Lower lobe of right lung (tissue), 2 donors: ENCODE data around the gene STPG4. TPM values are rescaled to one million over a fixed set of nuclear protein-coding genes. Genes with fewer than 3 reads are reported as not detected.
"Not testable (repeated sequence)": the region's sequence is repeated elsewhere in the genome, so short reads cannot be mapped to it uniquely, and the experiment has no call there.

Experiments used
- ATAC-seq, 2 donors: fragments of 200-7000 bp; cut with Tn5 transposase; one replicate each; pipeline ENCODE4 v1.9.1; 2020 to 2022; ENCODE audit warnings: mild to moderate bottlenecking in 2 of 2, moderate library complexity in 2 of 2
- DNase-seq: peaks from one replicate; pipeline ENCODE4 v3.0.0-alpha.2; 2020
- H3K27ac ChIP-seq: fragments of 200-600 bp; one replicate; pipeline ENCODE4 v1.8.0; 2022
- H3K27me3 ChIP-seq: fragments of 200-600 bp; one replicate; pipeline ENCODE4 v1.8.0; 2022; ENCODE audit warnings: low read depth
- H3K36me3 ChIP-seq: fragments of 200-600 bp; one replicate; pipeline ENCODE4 v1.8.0; 2022; ENCODE audit warnings: mild to moderate bottlenecking
- H3K4me1 ChIP-seq: fragments of 200-600 bp; one replicate; pipeline ENCODE4 v1.8.0; 2022
- H3K4me3 ChIP-seq: fragments of 200-600 bp; one replicate; pipeline ENCODE4 v1.8.0; 2022; ENCODE audit warnings: mild to moderate bottlenecking
- H3K9me3 ChIP-seq: fragments of 200-600 bp; one replicate; pipeline ENCODE4 v1.8.0; 2022
- intact Hi-C: fragments of 100-400 bp; cut with DNase I; formaldehyde crosslinking; loops from one replicate; pipeline ENCODE4 v1.11.0; 2022
- total RNA-seq: library from RNA; stranded (reverse); fragmentation: NEBNext Ultra II Directional; extraction: Animal tissue kit (Norgen Biotek cat#: 25700); gene quantifications from one replicate; pipeline ENCODE4 v1.2.1, GENCODE V29; 2021
- TF ChIP-seq, protein P1 (sequence below): fragments of 200-600 bp; IDR thresholded peaks from one replicate; pipeline ENCODE4 v1.8.0; 2022; ENCODE audit warnings: antibody characterized with exemption, mild to moderate bottlenecking
- donor health status: DM: no; HTN: yes; CAD: no; lungs with severe emphysema.

STPG4 gene
- total RNA-seq, 1 donor from 2014 or later: 0.77 TPM

GRCh38 chr2:47173986-47174732 lies 19.1 kb upstream of the STPG4 start:
- Histone ChIP-seq H3K4me3 (peak overlapping the region; percentile 93), H3K27me3 (no peaks in the 10 kb centered on the region), H3K27ac (peak overlapping the region; percentile 100), H3K9me3 (no peaks in the 10 kb centered on the region), H3K4me1 (peaks cover 55% of the 10 kb centered on the region), H3K36me3 (peaks cover 22% of the 10 kb centered on the region)
- intact Hi-C loops: no loop called here
- ATAC-seq (no peak), DNase-seq (no peak)
- TF ChIP-seq, protein P1, sequence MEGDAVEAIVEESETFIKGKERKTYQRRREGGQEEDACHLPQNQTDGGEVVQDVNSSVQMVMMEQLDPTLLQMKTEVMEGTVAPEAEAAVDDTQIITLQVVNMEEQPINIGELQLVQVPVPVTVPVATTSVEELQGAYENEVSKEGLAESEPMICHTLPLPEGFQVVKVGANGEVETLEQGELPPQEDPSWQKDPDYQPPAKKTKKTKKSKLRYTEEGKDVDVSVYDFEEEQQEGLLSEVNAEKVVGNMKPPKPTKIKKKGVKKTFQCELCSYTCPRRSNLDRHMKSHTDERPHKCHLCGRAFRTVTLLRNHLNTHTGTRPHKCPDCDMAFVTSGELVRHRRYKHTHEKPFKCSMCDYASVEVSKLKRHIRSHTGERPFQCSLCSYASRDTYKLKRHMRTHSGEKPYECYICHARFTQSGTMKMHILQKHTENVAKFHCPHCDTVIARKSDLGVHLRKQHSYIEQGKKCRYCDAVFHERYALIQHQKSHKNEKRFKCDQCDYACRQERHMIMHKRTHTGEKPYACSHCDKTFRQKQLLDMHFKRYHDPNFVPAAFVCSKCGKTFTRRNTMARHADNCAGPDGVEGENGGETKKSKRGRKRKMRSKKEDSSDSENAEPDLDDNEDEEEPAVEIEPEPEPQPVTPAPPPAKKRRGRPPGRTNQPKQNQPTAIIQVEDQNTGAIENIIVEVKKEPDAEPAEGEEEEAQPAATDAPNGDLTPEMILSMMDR: no peak

DNA sequence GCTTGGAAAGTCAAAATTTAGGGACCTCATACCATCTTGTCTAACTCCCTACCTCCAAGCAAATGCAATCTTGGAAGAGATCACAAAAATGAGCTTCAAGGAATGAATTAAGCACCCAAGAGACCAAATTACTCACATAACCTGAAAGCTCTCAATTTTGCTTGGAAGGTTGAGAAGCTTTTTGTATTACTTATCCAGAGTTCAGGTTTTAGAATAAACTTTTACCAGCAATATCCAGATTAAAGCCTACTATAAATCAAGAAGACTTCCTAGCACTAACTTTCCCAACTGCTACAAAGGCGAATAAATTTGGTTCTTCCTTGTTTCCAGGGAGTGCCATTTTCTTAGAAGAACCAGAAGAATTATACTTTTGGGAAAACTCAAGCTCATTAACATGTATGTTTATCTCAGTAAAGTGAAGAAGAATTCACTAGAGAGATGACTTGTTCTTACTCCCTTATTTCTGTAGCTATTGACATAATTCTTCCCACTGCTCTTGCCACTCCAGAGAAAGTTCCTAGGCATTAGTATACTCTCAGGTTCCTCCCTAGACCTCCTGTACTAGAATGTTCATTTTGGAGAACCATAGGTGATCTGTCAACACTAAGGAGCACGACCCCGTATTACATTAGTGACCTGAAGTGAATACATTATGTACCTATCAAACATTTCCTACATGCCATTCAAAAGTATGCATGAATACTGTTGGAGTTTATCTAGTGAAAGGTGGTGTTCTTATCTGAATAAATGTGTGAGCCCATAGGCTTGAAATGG lies 18.0 kb upstream of the STPG4 start:
- Histone ChIP-seq H3K27ac (no peak overlapping the region), H3K36me3 (peaks cover 32% of the 10 kb centered on the region), H3K4me1 (peaks cover 57% of the 10 kb centered on the region), H3K4me3 (peak overlapping the region; percentile 93), H3K9me3 (no peaks in the 10 kb centered on the region), H3K27me3 (no peaks in the 10 kb centered on the region)
- no peak for ATAC-seq
- no peak for DNase-seq
- TF ChIP-seq, protein P1: no peak
- intact Hi-C loops: no loop called here

DNA sequence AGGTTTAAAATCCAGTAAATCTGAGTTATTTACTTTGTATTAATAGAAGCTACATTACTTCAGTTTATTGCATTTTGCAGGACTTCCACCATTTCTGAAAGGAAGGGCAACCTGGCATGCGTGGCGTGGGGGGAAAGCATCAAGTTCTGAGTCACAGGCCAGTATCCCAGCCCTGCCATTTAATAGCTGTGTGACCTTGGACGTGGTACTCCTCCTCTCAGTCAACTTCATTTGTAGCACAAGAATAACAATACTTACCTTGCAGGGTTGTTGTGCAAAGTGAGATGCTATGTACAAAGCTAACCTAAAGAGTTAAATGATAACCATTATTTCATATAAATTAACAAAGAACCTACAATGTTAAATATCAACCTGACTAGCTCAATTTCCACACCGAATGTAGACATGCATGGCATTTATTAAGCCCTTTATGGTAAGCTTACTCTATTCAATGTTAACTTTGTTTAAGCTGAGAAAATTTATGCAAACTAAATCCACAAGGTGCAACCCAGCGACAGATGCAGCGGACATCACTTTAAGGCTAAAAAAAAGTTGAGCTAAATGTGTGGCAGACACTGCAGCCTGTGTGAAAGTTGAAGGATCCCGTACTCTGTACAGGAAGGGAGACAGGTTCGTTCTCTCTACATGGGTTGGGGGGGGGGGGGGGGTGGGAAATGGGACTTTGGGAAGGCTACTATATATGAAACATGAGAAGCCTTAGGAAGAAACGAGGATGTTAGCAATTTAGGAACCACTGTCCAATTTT lies 17.2 kb upstream of the STPG4 start:
- DNase-seq (no peak), ATAC-seq (no peak)
- Histone ChIP-seq H3K4me3 (peak overlapping the region; percentile 21), H3K27ac (no peak overlapping the region), H3K27me3 (no peaks in the 10 kb centered on the region), H3K4me1 (peaks cover 57% of the 10 kb centered on the region), H3K36me3 (peaks cover 38% of the 10 kb centered on the region), H3K9me3 (no peaks in the 10 kb centered on the region)
- intact Hi-C loops: no loop called here
- TF ChIP-seq, protein P1: no peak

- intact Hi-C loops: no loop called here
- no peak for ATAC-seq
Observed at GRCh38 chr2:47169784-47170183, 14.7 kb upstream of the STPG4 start.

GRCh38 chr2:47168895-47169294 lies 13.8 kb upstream of the STPG4 start:
- DNase-seq, H3K4me3 ChIP-seq, ATAC-seq, intact Hi-C loops, H3K27ac ChIP-seq, H3K9me3 ChIP-seq, H3K27me3 ChIP-seq: not testable (repeated sequence)
- Histone ChIP-seq H3K36me3 (peaks cover 49% of the 10 kb centered on the region), H3K4me1 (peaks cover 49% of the 10 kb centered on the region)

More at GRCh38 chr2:47169784-47170183, 14.7 kb upstream of the STPG4 start:
- H3K9me3 ChIP-seq: no peaks in the 10 kb centered on the region
- TF ChIP-seq, protein P1: no peak
- H3K4me1 ChIP-seq: peaks cover 57% of the 10 kb centered on the region
- H3K27ac ChIP-seq: no peak overlapping the region
- H3K36me3 ChIP-seq: peaks cover 49% of the 10 kb centered on the region
- no peak for DNase-seq
- no peak overlapping the region for H3K4me3 ChIP-seq
- H3K27me3 ChIP-seq: no peaks in the 10 kb centered on the region
